22Rv1 (cell line): ENCODE results near the gene SPINT1.
"Not testable (repeated sequence)": the region's sequence is repeated elsewhere in the genome, so short reads cannot be mapped to it uniquely, and the experiment has no call there.

ENCODE experiments used
- H3K27ac ChIP-seq: fragments of 450-650 bp; 2 replicates; pipeline ENCODE4 v1.5.1; 2017
- ZFX ChIP-seq: fragments of 450-650 bp; IDR thresholded peaks from 2 replicates; pipeline ENCODE4 v1.6.1; 2017; ENCODE audit warnings: antibody characterized with exemption, borderline replicate concordance
- TF ChIP-seq, protein P1 (sequence below): fragments of 450-650 bp; IDR thresholded peaks from 2 replicates; pipeline ENCODE4 v1.5.1; 2017; ENCODE audit warnings: mild to moderate bottlenecking

The SPINT1 gene

DNA sequence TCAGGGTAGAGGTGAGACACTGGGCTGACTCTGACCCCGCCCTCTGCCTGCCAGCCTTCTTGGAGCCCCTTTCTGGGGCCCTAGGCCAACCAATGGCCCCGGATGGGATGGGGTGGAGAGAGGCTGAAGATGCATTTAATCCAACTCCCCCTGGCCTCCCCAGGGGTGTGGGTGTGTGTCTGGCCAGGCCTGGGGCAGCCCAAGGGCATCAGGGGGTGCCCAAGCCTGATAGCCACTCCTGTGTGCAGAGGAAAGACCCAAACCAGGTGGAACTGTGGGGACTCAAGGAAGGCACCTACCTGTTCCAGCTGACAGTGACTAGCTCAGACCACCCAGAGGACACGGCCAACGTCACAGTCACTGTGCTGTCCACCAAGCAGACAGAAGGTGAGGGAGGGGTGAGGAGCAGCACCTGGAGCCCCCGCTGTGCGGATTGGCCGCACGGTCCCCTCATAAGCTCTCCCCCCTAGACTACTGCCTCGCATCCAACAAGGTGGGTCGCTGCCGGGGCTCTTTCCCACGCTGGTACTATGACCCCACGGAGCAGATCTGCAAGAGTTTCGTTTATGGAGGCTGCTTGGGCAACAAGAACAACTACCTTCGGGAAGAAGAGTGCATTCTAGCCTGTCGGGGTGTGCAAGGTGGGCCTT lies 9.5 kb downstream of the SPINT1 start:
- no peak overlapping the region for H3K27ac ChIP-seq
- no peak for TF ChIP-seq ZFX
- TF ChIP-seq, protein P1, sequence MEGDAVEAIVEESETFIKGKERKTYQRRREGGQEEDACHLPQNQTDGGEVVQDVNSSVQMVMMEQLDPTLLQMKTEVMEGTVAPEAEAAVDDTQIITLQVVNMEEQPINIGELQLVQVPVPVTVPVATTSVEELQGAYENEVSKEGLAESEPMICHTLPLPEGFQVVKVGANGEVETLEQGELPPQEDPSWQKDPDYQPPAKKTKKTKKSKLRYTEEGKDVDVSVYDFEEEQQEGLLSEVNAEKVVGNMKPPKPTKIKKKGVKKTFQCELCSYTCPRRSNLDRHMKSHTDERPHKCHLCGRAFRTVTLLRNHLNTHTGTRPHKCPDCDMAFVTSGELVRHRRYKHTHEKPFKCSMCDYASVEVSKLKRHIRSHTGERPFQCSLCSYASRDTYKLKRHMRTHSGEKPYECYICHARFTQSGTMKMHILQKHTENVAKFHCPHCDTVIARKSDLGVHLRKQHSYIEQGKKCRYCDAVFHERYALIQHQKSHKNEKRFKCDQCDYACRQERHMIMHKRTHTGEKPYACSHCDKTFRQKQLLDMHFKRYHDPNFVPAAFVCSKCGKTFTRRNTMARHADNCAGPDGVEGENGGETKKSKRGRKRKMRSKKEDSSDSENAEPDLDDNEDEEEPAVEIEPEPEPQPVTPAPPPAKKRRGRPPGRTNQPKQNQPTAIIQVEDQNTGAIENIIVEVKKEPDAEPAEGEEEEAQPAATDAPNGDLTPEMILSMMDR = no peak

DNA sequence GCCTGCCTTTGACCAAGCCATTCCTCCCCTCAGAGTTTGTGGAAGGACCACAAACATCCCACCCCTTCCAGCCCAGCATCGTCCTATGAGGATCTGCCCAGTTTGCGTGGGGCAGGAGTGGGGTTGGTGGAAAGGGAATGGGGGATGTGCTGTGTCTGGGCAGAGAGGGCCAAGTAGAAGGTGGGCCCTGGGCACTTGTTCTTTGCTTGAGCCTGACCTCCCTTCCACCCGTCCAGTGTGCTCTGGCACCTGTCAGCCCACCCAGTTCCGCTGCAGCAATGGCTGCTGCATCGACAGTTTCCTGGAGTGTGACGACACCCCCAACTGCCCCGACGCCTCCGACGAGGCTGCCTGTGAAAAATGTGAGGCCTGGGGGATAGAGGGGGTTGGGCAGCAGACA lies 10.3 kb downstream of the SPINT1 start:
- TF ChIP-seq ZFX = no peak
- TF ChIP-seq, protein P1 = no peak
- H3K27ac ChIP-seq = no peak overlapping the region

DNA sequence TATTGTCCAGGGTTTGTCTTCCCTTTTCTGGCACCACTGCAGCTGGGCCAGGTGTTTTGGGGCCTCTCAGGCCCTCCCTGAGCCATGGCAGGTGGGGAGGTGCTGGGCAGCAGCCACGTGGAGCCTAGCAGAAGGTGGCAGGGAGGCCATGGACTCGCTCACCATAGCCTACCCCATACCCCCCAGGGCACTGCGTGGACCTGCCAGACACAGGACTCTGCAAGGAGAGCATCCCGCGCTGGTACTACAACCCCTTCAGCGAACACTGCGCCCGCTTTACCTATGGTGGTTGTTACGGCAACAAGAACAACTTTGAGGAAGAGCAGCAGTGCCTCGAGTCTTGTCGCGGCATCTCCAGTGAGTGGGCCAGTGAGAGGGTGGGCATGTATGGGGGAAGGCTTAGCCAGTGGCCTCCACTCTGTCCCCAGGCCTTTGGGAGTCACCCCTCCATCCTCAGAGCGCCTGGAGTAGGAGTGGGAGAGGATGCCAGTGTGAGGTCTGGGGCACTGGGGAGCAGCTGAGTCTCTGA lies 11.9 kb downstream of the SPINT1 start:
- TF ChIP-seq, protein P1 = no peak
- no peak for TF ChIP-seq ZFX
- H3K27ac ChIP-seq = no peak overlapping the region

DNA sequence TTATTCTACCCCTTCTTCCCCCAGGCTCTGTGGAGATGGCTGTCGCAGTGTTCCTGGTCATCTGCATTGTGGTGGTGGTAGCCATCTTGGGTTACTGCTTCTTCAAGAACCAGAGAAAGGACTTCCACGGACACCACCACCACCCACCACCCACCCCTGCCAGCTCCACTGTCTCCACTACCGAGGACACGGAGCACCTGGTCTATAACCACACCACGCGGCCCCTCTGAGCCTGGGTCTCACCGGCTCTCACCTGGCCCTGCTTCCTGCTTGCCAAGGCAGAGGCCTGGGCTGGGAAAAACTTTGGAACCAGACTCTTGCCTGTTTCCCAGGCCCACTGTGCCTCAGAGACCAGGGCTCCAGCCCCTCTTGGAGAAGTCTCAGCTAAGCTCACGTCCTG lies 12.9 kb downstream of the SPINT1 start:
- H3K27ac ChIP-seq = peak overlapping the region; percentile 69

DNA sequence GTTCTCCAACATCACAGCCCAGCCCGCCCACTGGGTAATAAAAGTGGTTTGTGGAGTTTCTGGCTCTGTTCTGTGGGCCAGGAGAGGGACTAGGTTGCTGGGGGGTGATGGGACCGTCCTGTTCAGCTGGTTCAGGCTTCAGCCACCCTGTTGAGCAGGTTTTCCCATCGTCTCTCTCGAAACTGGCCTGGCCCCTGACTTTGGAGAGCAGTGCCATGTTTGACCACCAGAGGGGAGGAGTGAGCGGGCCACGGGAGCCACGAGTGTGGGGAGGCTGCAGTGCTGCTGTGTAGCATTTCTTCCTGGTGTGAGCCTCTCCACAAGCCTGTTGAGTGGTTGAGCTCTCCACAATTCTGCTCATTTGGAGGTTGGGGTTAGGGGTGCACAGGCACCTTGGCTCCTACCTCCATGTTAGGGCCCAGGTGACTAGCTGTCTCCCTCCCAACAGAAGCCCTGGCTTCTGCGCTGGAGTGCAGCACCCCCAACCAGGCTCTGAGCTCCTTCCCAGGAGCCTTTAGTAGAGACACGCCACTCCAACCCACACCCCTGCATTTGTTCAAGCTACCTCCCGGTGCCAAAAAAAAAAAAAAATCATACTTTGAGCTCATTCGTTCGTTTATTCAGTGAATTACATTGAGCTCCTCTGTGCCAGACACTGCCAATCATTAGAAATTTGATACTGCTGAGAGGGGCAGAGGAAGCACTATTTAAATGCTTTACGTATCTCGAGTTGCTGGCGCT lies 13.9 kb downstream of the SPINT1 start:
- H3K27ac ChIP-seq = peak overlapping the region; percentile 69
- no peak for TF ChIP-seq ZFX
- TF ChIP-seq, protein P1 = peak; percentile 97

More for the DNA sequence above, 12.9 kb downstream of the SPINT1 start:
- TF ChIP-seq, protein P1 = no peak
- no peak for TF ChIP-seq ZFX

DNA sequence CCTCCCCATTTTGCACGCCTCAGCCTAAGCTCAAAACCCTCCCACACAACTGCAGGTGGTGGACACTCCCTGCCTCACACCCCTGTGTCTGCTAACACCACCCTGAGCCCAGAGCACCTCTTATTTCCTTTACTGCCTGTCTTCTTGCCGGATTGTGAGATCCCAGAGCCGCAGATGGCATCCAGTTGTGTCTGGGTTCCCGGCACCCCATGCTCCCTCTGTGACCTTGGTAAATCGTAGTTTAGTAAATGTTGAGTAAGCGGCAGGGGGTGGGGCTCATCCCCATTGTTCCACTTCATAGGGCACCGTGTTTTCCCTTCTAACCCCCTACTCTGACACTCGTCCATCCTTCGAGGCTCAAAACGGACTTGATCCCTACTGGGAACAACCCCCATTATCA lies 14.9 kb downstream of the SPINT1 start:
- no peak for TF ChIP-seq ZFX
- TF ChIP-seq, protein P1 = no peak
- H3K27ac ChIP-seq = peak overlapping the region; percentile 69; the same call in 1 of the 2 replicates

DNA sequence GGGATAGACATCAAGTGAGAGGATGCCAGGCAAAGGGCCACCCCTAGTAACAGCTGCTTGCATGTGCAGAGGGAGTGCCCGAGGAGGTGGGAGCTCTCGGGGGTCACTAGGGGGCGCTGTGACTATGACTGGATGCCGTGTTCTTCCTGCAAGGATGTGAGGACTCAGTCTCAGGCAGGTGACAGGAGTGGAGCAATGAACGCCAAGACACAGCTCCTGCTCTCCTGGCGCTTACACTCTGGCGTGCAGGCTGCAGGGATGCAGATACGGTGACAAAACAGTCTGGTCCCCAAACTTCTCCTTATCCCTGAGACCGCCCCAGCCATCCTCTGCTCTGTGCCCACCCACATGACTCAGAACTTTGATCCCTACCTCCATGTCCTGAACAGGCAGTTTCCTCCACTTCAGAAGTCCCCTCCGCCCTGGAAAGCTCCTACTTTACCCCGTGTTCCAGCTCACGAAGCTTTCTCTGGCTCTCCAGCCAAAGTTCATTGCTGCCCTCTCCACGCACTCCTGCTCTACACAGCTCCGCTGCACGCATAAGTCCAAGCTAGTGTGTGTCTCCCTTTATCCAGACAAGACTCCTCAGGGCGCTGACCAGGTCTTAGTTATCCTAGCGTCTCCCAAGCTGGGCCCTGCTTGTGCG lies 15.5 kb downstream of the SPINT1 start:
- H3K27ac ChIP-seq = no peak overlapping the region

DNA sequence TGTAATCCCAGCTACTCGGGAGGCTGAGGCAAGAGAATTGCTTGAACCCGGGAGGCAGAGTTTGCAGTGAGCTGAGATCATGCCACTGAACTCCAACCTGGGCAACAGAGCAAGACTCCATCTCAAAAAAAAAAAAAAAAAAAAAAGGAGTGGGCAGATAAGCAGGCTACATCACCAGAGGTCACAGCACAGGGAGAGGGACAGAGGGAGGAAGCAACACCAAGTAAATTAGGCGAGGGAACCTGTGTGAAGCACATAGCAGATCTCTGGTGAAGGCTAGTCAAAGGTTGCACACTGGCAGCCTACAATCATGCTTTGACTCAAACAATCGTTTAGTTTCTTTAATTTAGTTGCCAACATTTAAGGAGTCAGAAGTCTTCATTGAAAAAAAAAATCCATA lies 17.3 kb downstream of the SPINT1 start:
- not testable (repeated sequence) for H3K27ac ChIP-seq

More for the DNA sequence above, 15.5 kb downstream of the SPINT1 start:
- no peak for TF ChIP-seq ZFX
- TF ChIP-seq, protein P1 = peak; percentile 91
